HepG2 (cell line): ENCODE measurements around the gene CDC42EP4. TPM values are rescaled to one million over a fixed set of nuclear protein-coding genes. Genes with fewer than 3 reads are reported as not detected.

Experiments
- ATAC-seq: fragments of 200-7000 bp; cut with Tn5 transposase; 3 replicates; pipeline ENCODE4 v1.9.1; 2020; ENCODE audit warnings: mild to moderate bottlenecking, moderate library complexity
- BruUV-seq: library from RNA; stranded (reverse); fragments of 400-500 nt; replicated peaks from 2 replicates; lab custom pipeline; 2021; lab: Mats Ljungman, UMichigan
- CTCF ChIA-PET: fragments of 300-600 bp; formaldehyde crosslinking; extraction: SDS; loops from one replicate; lab custom pipeline; 2021; ENCODE audit warnings: low total read pairs, inconsistent platforms, low intra/inter-chr PET ratio; lab: Yijun Ruan, JAX
- POLR2A ChIA-PET: fragments of 350-600 bp; sonication (Branson Sonifier 250); formaldehyde crosslinking; loops from one replicate; lab custom pipeline; 2020; ENCODE audit warnings: antibody characterized with exemption, inconsistent platforms; lab: Yijun Ruan, JAX
- DNase-seq: peaks from one replicate; pipeline ENCODE4 v3.0.0-alpha.2; 2015; ENCODE audit warnings: low spot score
- FAIRE-seq: peaks from 3 replicates; lab custom pipeline; 2011; peaks lifted over from hg19 to GRCh38; lab: Jason Lieb, UNC
- H2AFZ ChIP-seq: one replicate; pipeline ENCODE4 v1.6.1; 2011; ENCODE audit warnings: low read length, inconsistent platforms
- H3K27ac ChIP-seq: fragments of 300-600 bp; 3 replicates; pipeline ENCODE4 v1.8.0; 2011; ENCODE audit warnings: mixed run types, mild to moderate bottlenecking, mixed read lengths, low read length, inconsistent platforms; ENCODE audit not compliant: insufficient read depth; ENCODE audit errors: extremely low read length
- H3K27me3 ChIP-seq, 2 experiments: fragments of 200-600 bp in 1 of 2; 2 replicates in 1 of 2; 3 replicates in 1 of 2; pipeline versions ENCODE4 v1.6.0 to v1.8.0; 2011; ENCODE audit warnings: low read length in 2 of 2, mild to moderate bottlenecking in 2 of 2, moderate library complexity in 2 of 2, inconsistent platforms in 1 of 2; ENCODE audit not compliant: insufficient read depth in 2 of 2, control insufficient read depth in 1 of 2
- H3K36me3 ChIP-seq, 2 experiments: fragments of 200-600 bp in 1 of 2; replicated peaks in 1 of 2; 2 replicates in 1 of 2; 3 replicates in 1 of 2; pipeline versions ENCODE4 v1.5.1 to v1.8.0; 2011; ENCODE audit warnings: low read length in 2 of 2, inconsistent platforms in 1 of 2; ENCODE audit not compliant: insufficient read depth in 2 of 2, control insufficient read depth in 1 of 2
- H3K4me1 ChIP-seq: 2 replicates; pipeline ENCODE4 v1.5.1; 2012; ENCODE audit warnings: low read length, inconsistent platforms; ENCODE audit not compliant: insufficient read depth
- H3K4me2 ChIP-seq: 2 replicates; pipeline ENCODE4 v1.6.0; 2011; ENCODE audit warnings: low read depth, low read length, inconsistent platforms
- H3K4me3 ChIP-seq, 3 experiments: fragments of 200-600 bp in 1 of 3; sonication (generic), shearing (Covaris generic) in 1 of 3; replicated peaks in 1 of 3; 2 replicates each; pipeline ENCODE4 v1.5.1; 2011 to 2016; ENCODE audit warnings: low read length in 3 of 3, inconsistent platforms in 2 of 3, low read depth in 2 of 3, mild to moderate bottlenecking in 2 of 3, control low read depth in 1 of 3, mixed read lengths in 1 of 3; ENCODE audit not compliant: insufficient read depth in 1 of 3
- H3K79me2 ChIP-seq: one replicate; pipeline ENCODE4 v1.6.1; 2011; ENCODE audit warnings: low read length, inconsistent platforms; ENCODE audit not compliant: insufficient read depth
- H3K9ac ChIP-seq: 2 replicates; pipeline ENCODE4 v1.6.0; 2011; ENCODE audit warnings: mild to moderate bottlenecking, low read depth, low read length, inconsistent platforms; ENCODE audit not compliant: insufficient read depth
- H3K9me3 ChIP-seq: 2 replicates; pipeline ENCODE4 v1.5.1; 2012; ENCODE audit warnings: mild to moderate bottlenecking, low read length
- H4K20me1 ChIP-seq: 2 replicates; pipeline ENCODE4 v1.6.0; 2011; ENCODE audit warnings: inconsistent platforms, mild to moderate bottlenecking, low read length, moderate library complexity; ENCODE audit not compliant: insufficient read depth
- HOXA3 ChIP-seq: sonication (generic); formaldehyde crosslinking; IDR thresholded peaks from 2 replicates; pipeline ENCODE4 v1.5.0; 2020; ENCODE audit warnings: missing genetic modification reagents
- JARID2 ChIP-seq: sonication (generic); formaldehyde crosslinking; IDR thresholded peaks from 2 replicates; pipeline ENCODE4 v1.8.1; 2023; ENCODE audit warnings: missing genetic modification reagents, inconsistent platforms; ENCODE audit not compliant: insufficient replicate concordance
- MYC ChIP-seq: sonication (generic); formaldehyde crosslinking; IDR thresholded peaks from 2 replicates; pipeline ENCODE4 v1.9.0; 2021; ENCODE audit warnings: missing genetic modification reagents, borderline replicate concordance
- SETDB1 ChIP-seq: sonication (generic); formaldehyde crosslinking; IDR thresholded peaks from 2 replicates; pipeline ENCODE4 v1.5.1; 2020; ENCODE audit warnings: missing genetic modification reagents, mild to moderate bottlenecking, borderline replicate concordance
- SMARCE1 ChIP-seq: fragments of 450-650 bp; IDR thresholded peaks from 2 replicates; pipeline ENCODE4 v1.6.1; 2017; ENCODE audit warnings: borderline replicate concordance
- THYN1 ChIP-seq: sonication (generic); formaldehyde crosslinking; IDR thresholded peaks from 2 replicates; pipeline ENCODE4 v1.8.1; 2023; ENCODE audit warnings: low read depth, mild to moderate bottlenecking, moderate library complexity, missing genetic modification reagents, borderline replicate concordance
- ZNF281 ChIP-seq: sonication (generic); formaldehyde crosslinking; IDR thresholded peaks from 2 replicates; pipeline ENCODE4 v1.4.0; 2020; ENCODE audit warnings: missing genetic modification reagents, borderline replicate concordance
- ZNF556 ChIP-seq: sonication (generic); formaldehyde crosslinking; IDR thresholded peaks from 2 replicates; pipeline ENCODE4 v1.4.0; 2020; ENCODE audit warnings: mild to moderate bottlenecking, missing genetic modification reagents, borderline replicate concordance
- WGBS: methylation state at CpG from one replicate; pipeline ENCODE4 v1.1.6; 2017; ENCODE audit warnings: low lambda C conversion rate; 5-methylcytosine and 5-hydroxymethylcytosine counted together
- in situ Hi-C: cut with HindIII; loops from 2 replicates; pipeline ENCODE4 v1.10.0; 2017; ENCODE audit warnings: low pct_unique_long_range_greater_than_20kb; ENCODE audit not compliant: extremely low pct_ligation_motif_present
- intact Hi-C: fragments of 100-400 bp; cut with micrococcal nuclease; formaldehyde crosslinking; loops from one replicate; pipeline ENCODE4 v1.10.0; 2022; ENCODE audit not compliant: unreplicated experiment
- polyA plus RNA-seq, 8 experiments: library from polyadenylated mRNA; depleted of rRNA in 3 of 8; stranded (reverse) in 7 of 8; unstranded in 1 of 8; fragments of >200 nt; fragmentation: Illumina TruSeq in 4 of 8; extraction: Trizol in 4 of 8; gene quantifications; 2 replicates each; pipeline versions ENCODE4 v1.2.1 to v1.2.3, GENCODE V29; 2011 to 2016; ENCODE audit warnings: low read depth in 4 of 8, missing spikeins in 1 of 8, mixed read lengths in 1 of 8; ENCODE audit not compliant: insufficient read depth in 1 of 8
- total RNA-seq, 5 experiments: library from RNA; depleted of rRNA; stranded (reverse); fragments of >200 nt; fragmentation: Illumina TruSeq; extraction: Trizol; gene quantifications; 2 replicates each; pipeline ENCODE4 v1.2.3, GENCODE V29; 2016; ENCODE audit warnings: low read depth in 1 of 5

CDC42EP4 gene
- total and polyA plus RNA-seq, 2 of the 13 experiments (the other 11 are each of a cell fraction or from before 2014, with no cell fraction given): 19.0 to 54.0 TPM

DNA sequence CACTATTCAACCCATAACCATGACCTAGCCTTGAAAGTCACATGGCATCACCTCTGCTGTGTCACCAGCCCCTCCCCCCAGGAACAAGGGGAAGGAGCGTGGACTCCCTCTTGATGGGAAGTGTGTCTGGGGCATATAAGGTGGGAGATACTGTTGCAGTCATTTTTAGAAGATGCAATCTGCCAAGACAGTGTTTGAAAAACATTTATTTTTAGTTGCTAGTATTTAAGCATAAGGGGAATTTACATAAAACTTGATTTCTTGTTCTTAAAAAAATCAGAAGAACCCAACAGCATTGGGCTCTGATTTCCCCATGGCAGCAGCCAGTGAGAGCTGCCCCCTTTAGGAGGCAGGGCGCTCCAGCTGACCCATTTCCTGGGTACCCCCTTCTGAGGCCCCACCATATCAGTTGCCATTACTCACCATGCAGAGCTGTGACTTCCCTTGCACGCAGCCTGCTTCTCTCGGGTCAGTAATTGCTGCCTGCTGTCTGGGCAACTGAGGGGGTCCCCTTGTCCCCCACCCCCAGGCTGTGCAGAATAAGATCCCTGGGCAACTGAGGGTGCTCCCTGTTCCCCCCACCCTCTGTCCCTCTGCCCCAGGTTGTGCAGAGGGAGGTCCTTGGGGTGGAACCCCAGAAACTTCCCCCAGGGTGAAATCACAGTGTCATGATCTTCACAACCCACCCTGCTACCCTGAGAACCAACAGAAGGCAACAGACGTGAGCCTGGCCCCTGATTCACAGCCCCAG lies 11.8 kb upstream of the CDC42EP4 start:
- WGBS: 29% methylated on average over 5 of the region's 5 CpGs
- FAIRE-seq: no peak

More for the DNA sequence above, 11.8 kb upstream of the CDC42EP4 start:
- ChIA-PET POLR2A (interaction anchor here (0.6 to 2.0 kb wide), 5 partner anchors 13 to 61 kb away, joined by 3 to 9 read pairs (median 6); partner anchors contain the start of gene CPSF4L), CTCF (no interaction called here)
- H3K27ac ChIP-seq: no peak overlapping the region
- H3K27me3 ChIP-seq: peaks cover 8 to 27% of the 10 kb centered on the region in 2 experiments
- no peaks in the 10 kb centered on the region for H3K9me3 ChIP-seq
- H3K9ac ChIP-seq: no peak overlapping the region
- no peak overlapping the region for H2AFZ ChIP-seq
- H3K4me3 ChIP-seq: peak overlapping the region in 1 of 3 experiments; percentile 54; a peak in 2 of 6 replicates
- BruUV-seq: no TSS peak
- no peak for TF ChIP-seq SETDB1 (CRISPR knock-in tag)
- TF ChIP-seq MYC (CRISPR knock-in tag): no peak
- TF ChIP-seq JARID2 (CRISPR knock-in tag): no peak
- TF ChIP-seq ZNF556 (CRISPR knock-in tag): no peak
- no peak for TF ChIP-seq HOXA3
- TF ChIP-seq THYN1 (CRISPR knock-in tag): no peak
- peak; percentile 73; the same call in 1 of the 2 replicates for TF ChIP-seq ZNF281 (CRISPR knock-in tag)
- no peak for TF ChIP-seq SMARCE1
- no peak for DNase-seq
- in situ Hi-C loops (no loop called here), intact Hi-C loops (no loop called here)
- H3K4me2 ChIP-seq: peak overlapping the region; percentile 64
- ATAC-seq: no peak; the same call in 2 of the 3 replicates
- no peaks in the 10 kb centered on the region for H3K79me2 ChIP-seq
- no peaks in the 10 kb centered on the region for H3K36me3 ChIP-seq
- H4K20me1 ChIP-seq: no peaks in the 10 kb centered on the region
- peaks cover 41% of the 10 kb centered on the region for H3K4me1 ChIP-seq
